OCI-LY3 (cell line): ENCODE measurements around the gene IPCEF1.

Source experiments
- CTCF ChIP-seq: fragments of 200-600, 300-600 bp; sonication (generic); IDR thresholded peaks from 2 replicates; pipeline ENCODE4 v1.5.1; 2014; ENCODE audit warnings: antibody characterized with exemption, low read length, low read depth
- EZH2phosphoT487 ChIP-seq: fragments of 200-600 bp; shearing (Covaris generic); IDR thresholded peaks from 2 replicates; pipeline ENCODE4 v1.6.1; 2018; ENCODE audit warnings: antibody characterized with exemption, mixed run types, low read depth

GRCh38 chr6:154404791-154405400 lies 48.3 kb upstream of the IPCEF1 start:
- TF ChIP-seq CTCF (no peak), EZH2phosphoT487 (no peak)
